Lower lobe of right lung (tissue), 2 donors: ENCODE measurements around the gene ESX1. TPM values are rescaled to one million over a fixed set of nuclear protein-coding genes. Genes with fewer than 3 reads are reported as not detected.
"Not testable (repeated sequence)": the region's sequence is repeated elsewhere in the genome, so short reads cannot be mapped to it uniquely, and the experiment has no call there.

Experiments
- ATAC-seq, 2 donors: fragments of 200-7000 bp; cut with Tn5 transposase; one replicate each; pipeline ENCODE4 v1.9.1; 2020 to 2022; ENCODE audit warnings: mild to moderate bottlenecking in 2 of 2, moderate library complexity in 2 of 2
- DNase-seq: peaks from one replicate; pipeline ENCODE4 v3.0.0-alpha.2; 2020
- H3K27ac ChIP-seq: fragments of 200-600 bp; one replicate; pipeline ENCODE4 v1.8.0; 2022
- H3K27me3 ChIP-seq: fragments of 200-600 bp; one replicate; pipeline ENCODE4 v1.8.0; 2022; ENCODE audit warnings: low read depth
- H3K36me3 ChIP-seq: fragments of 200-600 bp; one replicate; pipeline ENCODE4 v1.8.0; 2022; ENCODE audit warnings: mild to moderate bottlenecking
- H3K4me1 ChIP-seq: fragments of 200-600 bp; one replicate; pipeline ENCODE4 v1.8.0; 2022
- H3K4me3 ChIP-seq: fragments of 200-600 bp; one replicate; pipeline ENCODE4 v1.8.0; 2022; ENCODE audit warnings: mild to moderate bottlenecking
- H3K9me3 ChIP-seq: fragments of 200-600 bp; one replicate; pipeline ENCODE4 v1.8.0; 2022
- intact Hi-C: fragments of 100-400 bp; cut with DNase I; formaldehyde crosslinking; loops from one replicate; pipeline ENCODE4 v1.11.0; 2022
- total RNA-seq: library from RNA; stranded (reverse); fragmentation: NEBNext Ultra II Directional; extraction: Animal tissue kit (Norgen Biotek cat#: 25700); gene quantifications from one replicate; pipeline ENCODE4 v1.2.1, GENCODE V29; 2021
- TF ChIP-seq, protein P1 (sequence below): fragments of 200-600 bp; IDR thresholded peaks from one replicate; pipeline ENCODE4 v1.8.0; 2022; ENCODE audit warnings: antibody characterized with exemption, mild to moderate bottlenecking
- donor health status: DM: no; HTN: yes; CAD: no; lungs with severe emphysema.

ESX1 gene
- total RNA-seq, 1 donor from 2014 or later: not detected

DNA sequence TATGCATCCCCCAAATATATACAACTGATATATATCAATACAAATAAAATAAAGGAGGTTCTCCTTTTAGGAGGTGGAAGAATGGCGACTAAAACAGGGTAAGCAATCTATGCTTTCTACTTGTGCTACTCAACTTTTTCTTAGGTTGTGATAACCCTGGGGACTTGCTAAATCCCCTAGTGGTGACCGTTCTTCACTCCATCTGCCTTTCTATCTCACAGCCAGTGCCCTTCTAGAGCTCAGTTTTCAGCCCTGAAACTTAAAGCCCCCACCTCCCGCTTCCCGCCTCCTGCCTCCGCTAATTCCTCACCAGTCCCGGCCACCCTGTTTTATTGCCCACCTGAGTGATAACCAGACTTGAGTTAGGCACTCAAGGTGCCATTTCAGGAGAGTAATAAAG is 15.5 kb upstream of the ESX1 start:
- Histone ChIP-seq H3K4me1 (no peaks in the 10 kb centered on the region), H3K4me3 (no peak overlapping the region), H3K27ac (no peak overlapping the region), H3K27me3 (no peaks in the 10 kb centered on the region), H3K36me3 (no peaks in the 10 kb centered on the region), H3K9me3 (no peaks in the 10 kb centered on the region)
- ATAC-seq (no peak), DNase-seq (no peak)
- intact Hi-C loops: no loop called here
- TF ChIP-seq, protein P1, sequence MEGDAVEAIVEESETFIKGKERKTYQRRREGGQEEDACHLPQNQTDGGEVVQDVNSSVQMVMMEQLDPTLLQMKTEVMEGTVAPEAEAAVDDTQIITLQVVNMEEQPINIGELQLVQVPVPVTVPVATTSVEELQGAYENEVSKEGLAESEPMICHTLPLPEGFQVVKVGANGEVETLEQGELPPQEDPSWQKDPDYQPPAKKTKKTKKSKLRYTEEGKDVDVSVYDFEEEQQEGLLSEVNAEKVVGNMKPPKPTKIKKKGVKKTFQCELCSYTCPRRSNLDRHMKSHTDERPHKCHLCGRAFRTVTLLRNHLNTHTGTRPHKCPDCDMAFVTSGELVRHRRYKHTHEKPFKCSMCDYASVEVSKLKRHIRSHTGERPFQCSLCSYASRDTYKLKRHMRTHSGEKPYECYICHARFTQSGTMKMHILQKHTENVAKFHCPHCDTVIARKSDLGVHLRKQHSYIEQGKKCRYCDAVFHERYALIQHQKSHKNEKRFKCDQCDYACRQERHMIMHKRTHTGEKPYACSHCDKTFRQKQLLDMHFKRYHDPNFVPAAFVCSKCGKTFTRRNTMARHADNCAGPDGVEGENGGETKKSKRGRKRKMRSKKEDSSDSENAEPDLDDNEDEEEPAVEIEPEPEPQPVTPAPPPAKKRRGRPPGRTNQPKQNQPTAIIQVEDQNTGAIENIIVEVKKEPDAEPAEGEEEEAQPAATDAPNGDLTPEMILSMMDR: no peak

DNA sequence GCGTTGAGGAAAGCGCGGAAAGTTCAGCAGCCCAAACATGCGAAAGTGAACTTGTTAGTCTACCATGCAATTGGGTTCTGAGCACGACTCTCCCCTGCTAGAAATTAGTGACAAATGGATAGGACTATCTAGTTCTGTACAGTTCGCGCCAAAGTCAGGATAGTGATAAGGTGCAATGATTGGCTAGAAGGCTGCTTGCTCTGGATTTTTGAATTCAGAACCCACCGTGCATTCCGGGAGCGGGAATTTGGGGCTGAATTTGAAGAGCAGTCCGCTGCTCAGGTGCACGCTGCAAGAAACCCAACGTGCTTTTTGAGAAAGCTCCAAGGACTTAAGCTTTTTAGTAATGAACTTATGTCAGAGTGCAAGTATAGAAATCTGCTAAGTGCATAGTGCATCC is 732 bp upstream of the ESX1 start:
- no peak for ATAC-seq
- Histone ChIP-seq H3K4me1 (peaks cover 9% of the 10 kb centered on the region), H3K36me3 (no peaks in the 10 kb centered on the region), H3K27me3 (peaks cover 25% of the 10 kb centered on the region), H3K4me3 (no peak overlapping the region), H3K27ac (no peak overlapping the region), H3K9me3 (no peaks in the 10 kb centered on the region)
- TF ChIP-seq, protein P1: no peak
- no peak for DNase-seq
- intact Hi-C loops: no loop called here

DNA sequence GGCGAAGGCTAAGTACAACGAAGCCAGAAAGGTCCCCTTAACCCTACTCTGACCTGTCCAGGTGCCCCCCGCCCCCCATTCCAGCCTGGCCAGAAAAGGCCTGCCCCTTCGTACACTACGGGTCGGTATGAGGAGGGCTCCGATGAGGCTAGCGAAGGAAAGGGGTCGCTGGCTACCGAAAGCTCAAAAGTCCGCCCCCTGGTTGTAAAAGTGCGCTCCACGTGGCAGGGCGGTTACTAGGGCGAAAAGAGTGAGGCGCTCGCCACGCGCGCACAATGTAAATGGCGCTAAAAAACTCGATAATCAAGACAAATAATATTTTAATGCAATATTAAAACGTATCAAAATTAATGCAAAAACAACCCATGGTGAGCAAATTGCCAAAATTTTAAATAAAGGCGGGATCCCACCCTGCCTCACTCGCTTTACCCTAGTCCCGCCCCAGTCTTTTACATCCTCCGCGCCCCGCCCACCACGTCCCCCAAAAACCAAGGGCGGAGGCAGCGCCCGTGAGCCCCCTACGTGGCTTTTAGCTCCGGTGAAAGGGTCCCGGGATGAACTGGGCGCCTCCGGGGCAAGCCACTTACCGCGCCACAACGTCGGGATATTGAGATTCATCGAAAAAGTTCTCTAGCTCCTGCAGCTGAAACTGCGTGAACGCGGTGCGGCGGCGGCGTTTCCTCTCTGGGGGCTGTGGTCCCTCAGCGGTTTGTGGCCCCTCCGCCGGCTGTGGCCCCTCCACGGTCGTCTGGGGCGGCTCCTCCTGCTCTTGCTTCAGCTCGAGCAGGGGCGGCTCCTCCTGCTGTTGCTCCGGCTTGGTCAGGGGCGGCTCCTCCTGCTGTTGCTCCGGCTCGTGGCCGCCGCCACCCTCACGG is 929 bp downstream of the ESX1 start:
- Histone ChIP-seq H3K9me3 (no peaks in the 10 kb centered on the region), H3K4me3 (no peak overlapping the region), H3K27me3 (peaks cover 25% of the 10 kb centered on the region), H3K4me1 (peaks cover 9% of the 10 kb centered on the region), H3K27ac (no peak overlapping the region), H3K36me3 (no peaks in the 10 kb centered on the region)
- TF ChIP-seq, protein P1: no peak
- ATAC-seq: no peak
- intact Hi-C loops: no loop called here
- no peak for DNase-seq

DNA sequence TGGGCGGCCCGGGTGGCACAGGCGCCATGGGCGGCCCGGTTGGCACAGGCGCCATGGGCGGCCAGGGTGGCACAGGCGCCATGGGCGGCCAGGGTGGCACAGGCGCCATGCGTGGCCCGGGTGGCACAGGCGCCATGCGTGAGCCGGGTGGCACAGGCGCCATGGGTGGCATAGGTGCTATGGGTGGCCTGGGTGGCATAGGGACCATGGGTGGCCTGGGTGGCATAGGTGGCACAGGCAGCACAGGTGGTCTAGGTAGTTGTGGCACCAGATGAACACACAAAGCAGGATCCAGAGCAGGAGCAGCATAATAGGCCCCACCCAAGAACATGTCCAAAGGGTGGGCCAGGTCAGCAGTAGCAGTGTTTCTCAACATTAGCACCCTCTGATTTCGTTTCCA is 4.3 kb downstream of the ESX1 start:
- no peak overlapping the region for H3K4me3 ChIP-seq
- H3K27ac ChIP-seq: no peak overlapping the region
- TF ChIP-seq, protein P1: no peak
- intact Hi-C loops: no loop called here
- ATAC-seq (no peak), DNase-seq (no peak)
- no peaks in the 10 kb centered on the region for H3K9me3 ChIP-seq
- H3K4me1 ChIP-seq: peaks cover 9% of the 10 kb centered on the region
- H3K36me3 ChIP-seq: no peaks in the 10 kb centered on the region
- peaks cover 25% of the 10 kb centered on the region for H3K27me3 ChIP-seq

DNA sequence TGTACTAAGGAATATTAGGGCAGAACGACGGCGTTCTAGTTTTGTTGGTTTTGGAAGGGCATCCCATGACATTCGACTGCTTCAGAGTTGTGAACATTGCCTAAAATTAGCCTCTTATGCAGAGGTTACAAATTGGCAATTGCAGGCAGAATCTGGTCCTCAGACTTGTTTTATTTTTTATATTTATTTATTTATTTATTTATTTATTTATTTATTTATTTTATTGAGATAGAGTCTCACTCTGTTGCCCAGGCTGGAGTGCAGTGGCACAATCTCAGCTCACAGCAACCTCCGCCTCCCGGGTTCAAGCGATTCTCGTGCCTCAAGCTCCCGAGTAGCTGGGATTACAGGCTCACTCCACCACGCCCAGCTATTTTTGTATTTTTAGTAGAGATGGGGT is 24.7 kb downstream of the ESX1 start:
- H3K27me3 ChIP-seq, ATAC-seq, intact Hi-C loops, H3K4me1 ChIP-seq, H3K36me3 ChIP-seq, H3K27ac ChIP-seq, H3K4me3 ChIP-seq, DNase-seq, H3K9me3 ChIP-seq: not testable (repeated sequence)

DNA sequence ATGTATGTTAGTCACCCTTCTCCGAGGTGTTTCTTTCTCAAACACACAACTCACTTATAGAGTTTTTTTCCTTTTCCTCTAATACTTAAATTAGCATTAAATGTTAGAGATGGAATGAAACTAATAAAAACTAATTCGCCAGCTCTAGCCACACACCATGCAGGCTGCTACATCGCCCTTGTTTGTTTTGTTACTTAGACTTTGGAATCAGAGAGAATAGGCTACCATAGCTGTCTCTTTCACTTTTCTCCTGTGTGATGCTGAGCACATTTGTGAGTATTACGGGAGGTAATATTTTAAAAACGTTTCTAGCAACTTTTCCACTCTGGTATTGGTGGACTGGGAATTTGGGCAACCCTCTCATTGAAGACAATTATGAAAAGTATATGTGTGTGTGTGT is 43.5 kb downstream of the ESX1 start:
- Histone ChIP-seq H3K27ac (no peak overlapping the region), H3K4me1 (no peaks in the 10 kb centered on the region), H3K9me3 (no peaks in the 10 kb centered on the region), H3K27me3 (no peaks in the 10 kb centered on the region), H3K36me3 (no peaks in the 10 kb centered on the region), H3K4me3 (no peak overlapping the region)
- TF ChIP-seq, protein P1: no peak
- DNase-seq: no peak
- intact Hi-C loops: no loop called here
- no peak for ATAC-seq
